Activated T-helper 9 cell treated with anti-CD3 and anti-CD28 coated beads, Interleukin-2, amount 50 U/mL, for 16 hours (primary cell): ENCODE measurements around the gene USP2.
"Not testable (repeated sequence)": the region's sequence is repeated elsewhere in the genome, so short reads cannot be mapped to it uniquely, and the experiment has no call there.

ENCODE experiments used
- DNase-seq: peaks from one replicate; pipeline ENCODE4 v3.0.0-alpha.2; 2020; ENCODE audit warnings: low read depth

The USP2 gene

DNA sequence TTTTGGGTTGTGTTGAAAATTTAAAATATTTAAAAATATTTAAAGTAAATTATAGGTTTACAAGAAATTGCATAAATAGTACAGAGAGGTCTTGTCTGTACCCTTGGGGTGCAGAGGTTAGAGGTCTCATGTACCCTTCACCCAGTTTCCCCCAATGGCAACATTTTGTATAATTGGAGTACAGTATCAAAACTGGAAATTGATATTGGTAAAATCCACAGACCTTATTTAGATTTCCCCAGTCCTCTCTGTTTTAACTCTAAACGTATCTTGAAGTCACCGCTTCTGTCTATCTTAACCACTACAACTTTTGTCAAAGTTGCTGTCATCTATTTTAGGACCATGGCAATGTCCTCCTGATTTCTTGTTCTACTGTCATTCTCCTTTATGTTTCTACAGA lies 30.6 kb upstream of the USP2 start:
- no peak for DNase-seq

GRCh38 chr11:119410501-119410900 lies 29.0 kb upstream of the USP2 start:
- DNase-seq: no peak

DNA sequence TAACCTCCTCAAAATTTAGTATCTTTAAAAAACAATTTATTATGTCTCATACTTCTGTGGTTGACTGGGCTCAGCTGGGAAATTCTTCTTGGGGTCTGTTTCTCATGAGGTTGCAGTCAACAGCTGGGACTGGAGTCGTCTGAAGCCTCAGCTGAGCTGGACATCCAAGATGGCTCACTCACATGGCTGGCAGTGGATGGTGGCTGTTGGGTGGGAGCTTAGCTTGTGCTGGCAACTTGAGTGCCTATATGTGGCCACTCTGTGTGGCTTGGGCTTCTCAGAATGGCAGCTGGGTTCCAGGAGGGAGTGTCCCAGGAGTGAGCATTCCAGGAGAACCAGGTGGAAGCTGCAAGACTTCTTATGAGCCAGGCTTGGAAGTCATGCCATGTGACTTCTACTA lies 28.2 kb upstream of the USP2 start:
- no peak for DNase-seq

DNA sequence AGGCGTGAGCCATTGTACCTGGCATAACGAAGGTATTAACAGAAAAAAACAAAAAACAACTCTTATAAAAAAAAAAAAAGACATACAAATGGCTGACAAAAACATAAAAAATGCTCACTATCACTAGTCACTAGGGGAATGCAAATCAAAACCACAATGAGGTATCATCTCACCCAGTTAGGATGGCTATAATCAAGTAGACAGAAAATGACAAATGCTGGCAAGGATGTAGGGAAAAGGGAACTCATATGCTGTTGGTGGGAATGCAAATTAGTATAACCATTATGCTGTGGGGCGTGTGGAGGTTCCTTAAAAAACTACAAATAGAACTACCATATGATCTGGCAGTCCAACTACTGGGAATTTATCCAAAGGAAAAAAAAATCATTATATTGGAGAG lies 24.5 kb upstream of the USP2 start:
- no peak for DNase-seq

DNA sequence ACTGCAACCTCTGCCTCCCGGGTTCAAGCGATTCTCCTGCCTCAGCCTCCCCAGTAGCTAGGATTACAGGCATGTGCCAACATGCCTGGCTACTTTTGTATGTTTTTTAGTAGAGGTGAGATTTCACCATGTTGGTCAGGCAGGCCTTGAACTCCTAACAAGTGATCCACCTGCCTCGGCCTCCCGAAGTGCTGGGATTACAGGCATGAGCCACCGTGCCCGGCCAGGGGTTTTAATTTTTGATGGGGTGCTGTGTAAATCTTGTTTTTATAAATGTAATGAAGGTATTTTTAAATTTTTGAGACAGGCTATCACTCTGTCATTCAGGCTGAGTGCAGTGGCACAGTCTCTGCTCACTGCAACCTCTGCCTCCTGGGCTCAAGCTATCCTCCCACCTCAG lies 24.0 kb upstream of the USP2 start:
- DNase-seq: not testable (repeated sequence)

DNA sequence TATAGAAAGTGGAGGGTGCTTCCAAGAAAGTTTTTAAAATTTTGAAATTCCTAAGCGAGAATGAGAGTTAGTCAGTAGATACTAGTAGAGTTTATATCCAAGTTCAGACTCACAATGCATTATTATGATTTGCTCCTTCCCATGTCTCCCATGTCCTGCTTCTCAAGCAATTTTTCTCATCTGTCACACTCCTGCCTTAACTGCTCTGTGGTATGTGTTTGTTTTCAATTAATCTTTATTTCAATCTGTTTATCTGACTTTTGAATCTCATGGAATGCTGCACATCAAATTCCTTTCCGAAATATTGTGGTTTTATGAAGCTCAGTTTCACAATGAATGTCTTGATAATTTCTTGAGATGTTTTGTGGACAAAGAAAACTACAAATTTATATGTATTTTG lies 23.4 kb upstream of the USP2 start:
- no peak for DNase-seq

- DNase-seq: no peak
Observed at GRCh38 chr11:119403021-119403420, 21.5 kb upstream of the USP2 start.

DNA sequence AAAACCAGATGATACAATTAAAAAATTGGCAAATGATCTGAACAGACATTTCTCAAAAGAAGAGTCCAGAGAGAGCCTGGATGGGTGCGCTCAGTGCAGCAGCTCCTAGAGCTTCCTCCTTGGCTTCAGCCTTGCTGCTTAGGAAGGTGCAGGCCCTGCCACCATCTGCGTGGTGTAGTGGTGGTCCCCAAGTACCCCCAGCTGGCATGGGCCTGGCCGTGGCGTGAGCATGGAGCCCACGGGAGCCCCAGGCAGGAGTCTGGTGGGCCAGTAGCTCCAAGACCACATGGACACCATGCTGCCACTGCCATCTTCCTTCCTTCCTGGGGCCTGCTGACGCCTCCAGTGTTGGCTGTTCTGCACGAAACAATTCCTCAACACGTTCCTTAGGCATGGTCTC lies 21.0 kb upstream of the USP2 start:
- DNase-seq: no peak

DNA sequence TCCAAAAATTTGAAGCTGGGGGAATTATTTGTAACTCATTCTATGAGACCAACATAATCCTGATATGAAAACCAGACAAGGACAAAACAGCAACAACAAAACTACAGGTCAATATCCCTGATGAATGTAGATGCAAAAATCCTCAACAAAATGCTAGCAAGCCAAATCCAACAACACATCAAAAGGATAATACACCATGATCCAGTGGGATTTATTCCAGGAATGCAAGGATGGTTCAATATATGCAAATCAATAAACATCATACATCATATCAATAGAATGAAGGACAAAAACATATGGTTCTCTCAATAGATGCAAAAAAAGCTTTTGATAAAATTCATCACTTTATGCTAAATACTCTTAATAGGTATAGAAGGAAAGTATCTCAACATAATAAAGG lies 19.4 kb upstream of the USP2 start:
- DNase-seq: no peak

DNA sequence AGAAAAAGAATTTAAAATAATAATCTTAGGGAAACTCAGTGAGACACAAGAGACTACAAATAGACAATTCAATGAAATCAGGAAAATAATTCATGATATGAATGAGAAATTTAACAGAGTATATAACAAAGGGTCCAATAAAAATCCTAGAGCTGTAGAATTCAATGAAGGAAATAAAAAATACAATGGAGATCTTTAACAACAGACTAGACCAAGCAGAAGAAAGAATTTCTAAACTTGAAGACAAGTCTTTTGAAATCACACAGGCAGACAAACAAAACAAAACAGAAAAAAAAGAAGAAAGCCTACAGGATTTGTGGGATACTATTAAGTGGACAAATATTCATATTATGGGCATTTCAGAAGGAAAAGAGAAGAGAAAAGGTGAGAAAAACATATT lies 16.2 kb upstream of the USP2 start:
- no peak for DNase-seq

DNA sequence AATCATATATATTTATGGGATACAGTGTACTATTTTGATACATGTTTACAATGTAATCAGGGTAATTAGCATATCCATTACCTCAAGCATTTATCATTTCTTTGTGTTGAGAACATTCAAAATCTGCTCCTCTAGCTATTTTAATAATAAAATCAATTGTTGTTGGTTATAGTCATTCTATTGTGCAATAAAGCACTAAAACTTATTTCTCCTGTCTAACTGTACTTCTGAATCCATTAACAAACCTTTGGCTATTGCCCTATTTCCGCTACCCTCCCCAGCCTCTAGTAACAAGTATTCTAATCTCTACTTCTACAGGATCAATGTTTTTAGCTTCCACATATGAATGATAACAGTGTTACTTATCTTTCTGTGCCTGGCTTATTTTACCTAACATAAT lies 15.3 kb upstream of the USP2 start:
- no peak for DNase-seq

DNA sequence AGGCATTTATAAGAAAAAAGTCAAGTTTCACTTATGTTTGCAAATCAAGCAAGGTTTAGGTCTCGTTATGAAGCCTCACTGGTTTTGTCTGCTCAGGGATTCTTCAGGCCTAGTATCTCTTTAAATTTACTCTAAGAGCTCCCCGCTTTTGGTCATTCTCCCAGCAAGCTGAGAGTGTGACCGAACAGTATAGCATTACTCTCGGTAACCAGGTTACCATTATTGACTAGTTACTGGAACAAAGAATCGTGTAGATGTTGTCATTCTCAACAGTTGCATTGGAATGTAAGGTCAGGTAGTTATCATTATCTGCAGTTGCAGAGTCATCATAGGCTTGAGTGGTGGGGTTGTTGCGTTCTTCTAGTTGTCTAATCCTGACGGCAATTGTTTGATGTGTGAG lies 9.8 kb upstream of the USP2 start:
- no peak for DNase-seq

GRCh38 chr11:119389611-119390254 lies 8.2 kb upstream of the USP2 start:
- no peak for DNase-seq

DNA sequence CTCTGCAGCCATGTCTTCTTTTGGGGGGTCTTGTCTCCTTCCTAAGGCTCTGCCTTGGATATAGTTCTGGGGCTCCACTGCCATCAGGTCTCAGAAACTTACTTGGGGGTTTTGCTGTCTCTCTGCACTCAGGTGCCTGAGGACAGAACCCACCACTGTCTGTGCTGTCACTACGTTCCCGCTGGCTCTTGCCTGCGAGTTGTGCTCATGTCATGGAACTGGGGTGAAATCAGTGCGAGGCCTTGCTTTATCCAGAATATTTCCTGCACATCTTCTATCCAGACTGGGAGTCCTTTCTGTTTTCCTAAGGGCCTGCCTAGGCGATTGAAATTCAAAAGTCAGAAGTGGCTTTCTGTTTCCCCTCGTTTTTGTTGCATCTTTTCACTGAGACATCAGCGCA lies 6.6 kb upstream of the USP2 start:
- DNase-seq: no peak

GRCh38 chr11:119384332-119384731 lies 2.8 kb upstream of the USP2 start:
- DNase-seq: no peak

- not testable (repeated sequence) for DNase-seq
Observed at GRCh38 chr11:119382513-119382912, 1.0 kb upstream of the USP2 start.

- no peak for DNase-seq
Observed at GRCh38 chr11:119382101-119382500, 611 bp upstream of the USP2 start.

GRCh38 chr11:119380827-119381180 lies 686 bp downstream of the USP2 start:
- no peak for DNase-seq

GRCh38 chr11:119380160-119380826 lies 1.2 kb downstream of the USP2 start:
- no peak for DNase-seq

DNA sequence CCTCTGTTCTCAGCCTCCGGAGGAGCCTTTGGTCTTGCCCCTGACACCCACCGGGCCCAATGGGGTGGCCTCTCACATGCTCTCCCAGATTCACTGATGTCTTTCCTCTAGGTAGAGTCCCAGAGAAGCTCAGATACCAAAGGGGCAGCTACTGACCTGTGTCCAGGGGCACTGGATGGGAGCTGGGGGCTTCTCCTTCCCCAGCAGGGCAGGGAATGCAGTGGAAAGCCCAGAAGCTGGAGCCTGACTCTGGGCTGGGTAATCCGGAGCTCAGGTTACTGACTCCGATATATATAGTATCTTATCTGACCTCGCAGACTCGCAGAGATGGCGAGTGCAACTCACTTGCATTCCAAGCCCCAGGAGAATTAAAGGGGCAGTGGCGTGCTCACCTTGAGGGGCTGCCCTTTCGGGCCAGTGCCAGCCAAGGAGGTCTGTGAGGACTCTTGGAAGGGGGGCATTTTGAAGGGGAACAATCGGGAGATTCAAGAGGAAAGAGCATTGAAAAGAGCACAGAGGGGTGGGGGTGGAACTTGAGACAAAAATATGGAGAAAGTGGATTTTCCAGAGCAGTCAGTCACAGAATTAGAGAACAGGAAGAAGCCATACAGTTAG lies 2.5 kb downstream of the USP2 start:
- no peak for DNase-seq

- no peak for DNase-seq
Observed at GRCh38 chr11:119377961-119378667, 3.4 kb downstream of the USP2 start.

GRCh38 chr11:119377112-119377901 lies 4.2 kb downstream of the USP2 start:
- DNase-seq: no peak
